Erythroblast (primary cell): ENCODE results near the gene ARHGEF1.

Experiments
- GATA1 ChIP-seq: IDR thresholded peaks from 2 replicates; pipeline ENCODE4 v1.6.1; 2011; ENCODE audit warnings: low read depth, mild to moderate bottlenecking, control low read depth, low read length, moderate library complexity
- POLR2A ChIP-seq: IDR thresholded peaks from 2 replicates; pipeline ENCODE4 v1.6.1; 2011; ENCODE audit warnings: mild to moderate bottlenecking, low read length

DNA sequence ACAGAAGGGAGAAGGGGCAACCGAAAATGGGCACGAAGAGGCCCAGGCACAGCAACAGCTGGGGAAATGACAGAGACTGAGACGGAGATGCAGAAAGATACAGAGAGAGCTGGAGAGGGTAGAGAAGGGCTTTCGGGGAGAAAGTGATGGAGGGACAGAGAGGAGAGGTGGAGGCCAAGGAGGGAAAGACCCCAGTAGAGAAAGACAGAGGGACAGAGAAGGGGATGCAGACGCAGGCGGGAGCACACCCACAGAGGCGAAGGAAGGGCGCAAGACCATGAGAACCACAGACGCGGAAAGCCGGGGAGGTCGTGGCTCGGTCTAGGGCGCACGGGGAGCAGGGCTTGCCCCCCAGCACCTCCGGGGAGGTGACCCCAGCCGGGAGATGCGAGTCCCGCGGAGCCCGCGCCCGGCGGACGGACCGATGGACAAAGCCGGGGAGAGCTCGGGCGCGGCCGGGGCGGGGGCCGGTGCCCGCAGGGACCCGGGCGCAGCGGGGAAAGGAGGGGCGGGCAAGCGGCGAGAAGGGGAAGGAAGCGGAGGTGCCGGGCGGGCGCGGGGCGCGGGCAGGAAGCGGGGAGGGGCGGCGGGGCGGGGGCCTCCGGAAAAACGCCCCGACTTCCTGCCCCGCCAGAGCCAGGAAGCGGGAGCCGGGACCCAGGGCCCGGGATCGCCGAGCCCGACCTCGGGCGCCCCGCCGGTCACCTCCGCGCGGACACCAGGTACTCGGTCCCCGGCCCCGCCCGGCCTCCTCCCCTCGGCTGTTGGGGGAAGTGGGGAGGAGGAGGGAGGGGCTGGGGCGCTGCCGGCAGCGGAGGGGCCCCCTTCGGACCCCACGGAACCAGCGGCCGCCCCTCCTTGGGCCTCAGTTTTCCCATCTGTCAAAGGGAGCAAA lies at the start of gene ARHGEF1:
- TF ChIP-seq POLR2A (no peak), GATA1 (no peak)
